LNCaP clone FGC (cell line): Measurements from ENCODE around the gene COL7A1.
A peak's percentile ranks its signal among the peaks of the same experiment; 100 is the strongest.

Experiments
- DNase-seq: peaks from one replicate; pipeline ENCODE4 v3.0.0-alpha.2; 2011; ENCODE audit warnings: low read depth
- H3K4me3 ChIP-seq: 2 replicates; pipeline ENCODE4 v1.5.1; 2011; ENCODE audit warnings: mild to moderate bottlenecking, low read depth, low read length, control low read depth
- CTCF ChIP-seq: IDR thresholded peaks from 2 replicates; pipeline ENCODE4 v1.5.1; 2012; ENCODE audit warnings: mild to moderate bottlenecking; ENCODE audit not compliant: control insufficient read depth, insufficient read depth; ENCODE audit errors: extremely low read depth

Gene COL7A1

GRCh38 chr3:48630407-48630806 is 35.3 kb upstream of the COL7A1 start:
- TF ChIP-seq CTCF, result no peak
- no peak overlapping the region for H3K4me3 ChIP-seq
- no peak for DNase-seq

GRCh38 chr3:48629894-48630293 is 34.8 kb upstream of the COL7A1 start:
- TF ChIP-seq CTCF, result no peak
- H3K4me3 ChIP-seq, result no peak overlapping the region
- no peak for DNase-seq

- H3K4me3 ChIP-seq, result no peak overlapping the region
- no peak for DNase-seq
- TF ChIP-seq CTCF, result no peak
Observed at GRCh38 chr3:48628277-48629017, 33.3 kb upstream of the COL7A1 start.

GRCh38 chr3:48625600-48625999 is 30.5 kb upstream of the COL7A1 start:
- no peak for DNase-seq

GRCh38 chr3:48624767-48625166 is 29.6 kb upstream of the COL7A1 start:
- no peak for TF ChIP-seq CTCF
- DNase-seq, result no peak
- no peak overlapping the region for H3K4me3 ChIP-seq

More at GRCh38 chr3:48625600-48625999, 30.5 kb upstream of the COL7A1 start:
- TF ChIP-seq CTCF, result no peak
- no peak overlapping the region for H3K4me3 ChIP-seq

GRCh38 chr3:48623851-48624547 is 28.9 kb upstream of the COL7A1 start:
- DNase-seq, result peak; percentile 67
- H3K4me3 ChIP-seq, result no peak overlapping the region
- TF ChIP-seq CTCF, result no peak
